SK-N-SH (cell line): Measurements from ENCODE around the gene KCNJ2. TPM values are rescaled to one million over a fixed set of nuclear protein-coding genes. Genes with fewer than 3 reads are reported as not detected.

Source experiments
- CTCF ChIA-PET: fragments of 300-600, 350-600 bp; formaldehyde crosslinking; extraction: SDS; loops from one replicate; lab custom pipeline; 2021; lab: Yijun Ruan, JAX
- POLR2A ChIA-PET: fragments of 350-600 bp; sonication (Branson Sonifier 250); formaldehyde crosslinking; extraction: SDS; loops from one replicate; lab custom pipeline; 2020; ENCODE audit warnings: antibody characterized with exemption, inconsistent platforms; lab: Yijun Ruan, JAX
- DNase-seq: peaks from one replicate; pipeline ENCODE4 v3.0.0; 2012
- H2AFZ ChIP-seq: fragments of 200-600 bp; sonication (generic); 2 replicates; pipeline ENCODE4 v1.8.1; 2016; ENCODE audit warnings: antibody characterized with exemption, mild to moderate bottlenecking, low read depth
- H3F3A ChIP-seq: fragments of 200-600 bp; sonication (generic); replicated peaks from 2 replicates; pipeline ENCODE3; 2016; ENCODE audit warnings: antibody characterized with exemption, mild to moderate bottlenecking; ENCODE audit not compliant: insufficient read depth
- H3K27ac ChIP-seq, 2 experiments: fragments of 200-500 bp in 1 of 2; fragments of 200-600 bp in 1 of 2; sonication (Bioruptor generic) in 1 of 2; sonication (generic), shearing (Covaris generic) in 1 of 2; 2 replicates each; pipeline versions ENCODE4 v1.5.1 to v1.6.1; 2014 to 2016; ENCODE audit warnings: low read depth in 2 of 2, inconsistent platforms in 1 of 2, low read length in 1 of 2, mild to moderate bottlenecking in 1 of 2, mixed read lengths in 1 of 2
- H3K27me3 ChIP-seq: fragments of 200-600 bp; sonication (generic), shearing (Covaris generic); 2 replicates; pipeline ENCODE4 v1.6.1; 2016; ENCODE audit warnings: mixed run types; ENCODE audit not compliant: insufficient read depth
- H3K36me3 ChIP-seq, 2 experiments: fragments of 200-500 bp in 1 of 2; fragments of 200-600 bp in 1 of 2; sonication (Bioruptor generic) in 1 of 2; sonication (generic) in 1 of 2; replicated peaks in 1 of 2; 2 replicates each; pipeline versions ENCODE3 to v1.5.1; 2014 to 2016; ENCODE audit warnings: low read length in 1 of 2, mild to moderate bottlenecking in 1 of 2; ENCODE audit not compliant: insufficient read depth in 2 of 2, control insufficient read depth in 1 of 2
- H3K4me1 ChIP-seq, 2 experiments: fragments of 200-500 bp in 1 of 2; fragments of 200-600 bp in 1 of 2; sonication (Bioruptor generic) in 1 of 2; sonication (generic), shearing (Covaris generic) in 1 of 2; 2 replicates each; pipeline versions ENCODE4 v1.5.1 to v1.6.1; 2014 to 2016; ENCODE audit warnings: low read depth in 1 of 2, low read length in 1 of 2, mixed run types in 1 of 2; ENCODE audit not compliant: insufficient read depth in 2 of 2, control insufficient read depth in 1 of 2
- H3K4me2 ChIP-seq: fragments of 200-600 bp; sonication (generic), shearing (Covaris generic); 2 replicates; pipeline ENCODE4 v1.6.1; 2017; ENCODE audit warnings: mixed run types
- H3K4me3 ChIP-seq, 2 experiments: fragments of 200-500 bp in 1 of 2; fragments of 200-600 bp in 1 of 2; sonication (Bioruptor generic) in 1 of 2; sonication (generic), shearing (Covaris generic) in 1 of 2; 2 replicates each; pipeline versions ENCODE4 v1.5.1 to v1.8.1; 2014 to 2016; ENCODE audit warnings: low read depth in 2 of 2, inconsistent platforms in 1 of 2, low read length in 1 of 2, mild to moderate bottlenecking in 1 of 2, mixed read lengths in 1 of 2, moderate library complexity in 1 of 2
- H3K79me2 ChIP-seq: fragments of 200-600 bp; sonication (generic); 2 replicates; pipeline ENCODE4 v1.8.1; 2017; ENCODE audit warnings: mild to moderate bottlenecking; ENCODE audit not compliant: insufficient read depth
- H3K9ac ChIP-seq: fragments of 200-600 bp; sonication (generic); 2 replicates; pipeline ENCODE4 v1.6.1; 2017; ENCODE audit warnings: mixed run types
- H3K9me2 ChIP-seq: fragments of 200-600 bp; sonication (generic); 2 replicates; pipeline ENCODE4 v1.6.1; 2017; ENCODE audit warnings: mixed run types
- H3K9me3 ChIP-seq: fragments of 200-600 bp; sonication (generic); 2 replicates; pipeline ENCODE4 v1.6.1; 2017; ENCODE audit warnings: mixed run types, mild to moderate bottlenecking, moderate library complexity
- H4K20me1 ChIP-seq: fragments of 200-600 bp; sonication (generic); 2 replicates; pipeline ENCODE4 v1.6.1; 2017; ENCODE audit warnings: mild to moderate bottlenecking, mixed run types; ENCODE audit not compliant: insufficient read depth
- EZH2phosphoT487 ChIP-seq: fragments of 200-600 bp; sonication (generic); IDR thresholded peaks from 2 replicates; pipeline ENCODE4 v1.6.1; 2017; ENCODE audit warnings: low read depth, mixed run types, mild to moderate bottlenecking, antibody characterized with exemption, moderate library complexity, borderline replicate concordance
- FOSL2 ChIP-seq: IDR thresholded peaks from 2 replicates; pipeline ENCODE4 v1.4.0; 2012; ENCODE audit warnings: low read depth, mild to moderate bottlenecking, moderate library complexity, borderline replicate concordance
- FOXJ3 ChIP-seq: sonication (generic); formaldehyde crosslinking; IDR thresholded peaks from 2 replicates; pipeline ENCODE4 v1.5.1; 2020; ENCODE audit warnings: mild to moderate bottlenecking, missing genetic modification reagents
- FOXM1 ChIP-seq: IDR thresholded peaks from 2 replicates; pipeline ENCODE4 v1.4.0; 2012; ENCODE audit warnings: low read depth, mild to moderate bottlenecking
- GABPA ChIP-seq: IDR thresholded peaks from 2 replicates; pipeline ENCODE4 v1.4.0; 2012; ENCODE audit warnings: low read depth, mild to moderate bottlenecking
- JUND ChIP-seq: IDR thresholded peaks from 2 replicates; pipeline ENCODE4 v1.4.0; 2012
- NFIC ChIP-seq: IDR thresholded peaks from 2 replicates; pipeline ENCODE4 v1.4.0; 2012; ENCODE audit warnings: borderline replicate concordance
- NRF1 ChIP-seq: IDR thresholded peaks from 2 replicates; pipeline ENCODE4 v1.6.1; 2012; ENCODE audit warnings: low read depth, mild to moderate bottlenecking, low read length
- POLR2AphosphoS5 ChIP-seq: IDR thresholded peaks from 2 replicates; pipeline ENCODE4 v1.6.1; 2012; ENCODE audit warnings: low read depth, low read length
- RCOR1 ChIP-seq: fragments of 150-350 bp; IDR thresholded peaks from 2 replicates; pipeline ENCODE4 v1.6.1; 2017; ENCODE audit warnings: antibody characterized with exemption, low read length
- RFX5 ChIP-seq: IDR thresholded peaks from 2 replicates; pipeline ENCODE4 v1.6.1; 2012; ENCODE audit warnings: mild to moderate bottlenecking, improper control_type of control experiment, low read length
- SIN3A ChIP-seq: IDR thresholded peaks from 2 replicates; pipeline ENCODE4 v1.6.1; 2012; ENCODE audit warnings: low read depth, mild to moderate bottlenecking, low read length, moderate library complexity, borderline replicate concordance
- SMC3 ChIP-seq: IDR thresholded peaks from 2 replicates; pipeline ENCODE4 v1.6.1; 2012; ENCODE audit warnings: low read depth, low read length, improper control_type of control experiment
- TAF1 ChIP-seq: IDR thresholded peaks from 2 replicates; pipeline ENCODE4 v1.6.1; 2012; ENCODE audit warnings: low read depth, mild to moderate bottlenecking, low read length, moderate library complexity, borderline replicate concordance
- TEAD4 ChIP-seq: IDR thresholded peaks from 2 replicates; pipeline ENCODE4 v1.4.0; 2012; ENCODE audit warnings: mild to moderate bottlenecking, borderline replicate concordance; ENCODE audit not compliant: insufficient read depth
- WGBS: methylation state at CpG from one replicate; pipeline ENCODE4 v1.1.6; 2017; ENCODE audit warnings: low lambda C conversion rate; 5-methylcytosine and 5-hydroxymethylcytosine counted together
- polyA plus RNA-seq, 3 experiments: library from polyadenylated mRNA; depleted of rRNA; stranded (reverse); fragments of >200 nt; gene quantifications; 2 replicates each; pipeline ENCODE4 v1.2.3, GENCODE V29; 2012
- TF ChIP-seq, protein P1 (sequence below): fragments of 150-350 bp; IDR thresholded peaks from 2 replicates; pipeline ENCODE4 v1.6.1; 2017; ENCODE audit warnings: antibody characterized with exemption, low read length, low read depth, borderline replicate concordance
- TF ChIP-seq, protein P2 (sequence below): IDR thresholded peaks from 2 replicates; pipeline ENCODE4 v1.4.0; 2012; ENCODE audit warnings: low read depth, borderline replicate concordance
- TF ChIP-seq, protein P3 (sequence below): IDR thresholded peaks from 2 replicates; pipeline ENCODE4 v1.4.0; 2012; ENCODE audit warnings: low read depth
- TF ChIP-seq, protein P4 (sequence below): fragments of 150-350 bp; IDR thresholded peaks from 2 replicates; pipeline ENCODE4 v1.6.1; 2016; ENCODE audit warnings: mild to moderate bottlenecking, low read depth, low read length
- TF ChIP-seq, protein P5 (sequence below): fragments of 200-600 bp; sonication (generic); IDR thresholded peaks from 2 replicates; pipeline ENCODE4 v1.6.1; 2017; ENCODE audit warnings: antibody characterized with exemption, mild to moderate bottlenecking, moderate library complexity

Gene KCNJ2
- polyA plus RNA-seq, 1 of the 3 experiments (the other 2 are of a cell fraction): 0.21 TPM

DNA sequence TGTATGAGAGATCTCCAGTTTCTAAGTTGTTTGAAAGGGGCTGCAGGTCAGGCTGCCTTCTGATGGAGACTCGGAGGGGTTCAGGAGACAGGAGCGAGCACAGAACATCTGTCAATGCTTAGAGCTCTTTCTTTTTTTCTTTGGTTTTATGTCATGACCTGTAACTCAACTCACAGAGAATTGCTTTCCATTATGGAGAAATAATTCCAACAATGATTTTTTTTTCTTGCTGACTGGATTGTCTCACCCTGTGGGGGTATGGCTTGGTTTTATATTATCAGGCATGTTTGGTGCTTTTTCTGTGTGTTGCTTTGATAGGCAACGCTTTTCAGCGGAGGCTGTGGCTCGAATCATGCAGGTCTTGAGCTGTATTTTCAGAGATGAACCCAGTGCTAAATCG is 10.7 kb upstream of the KCNJ2 start:
- Histone ChIP-seq H3K4me3 (no peak overlapping the region), H3K9ac (no peak overlapping the region), H4K20me1 (no peaks in the 10 kb centered on the region), H3K27me3 (no peaks in the 10 kb centered on the region), H3K79me2 (no peaks in the 10 kb centered on the region), H3K27ac (no peak overlapping the region), H3K9me3 (no peaks in the 10 kb centered on the region), H3F3A (no peaks in the 10 kb centered on the region), H3K36me3 (no peaks in the 10 kb centered on the region), H3K4me2 (no peak overlapping the region), H2AFZ (no peak overlapping the region), H3K4me1 (peaks cover 0 to 14% of the 10 kb centered on the region in 2 experiments; a peak in 2 of 4 replicates), H3K9me2 (no peaks in the 10 kb centered on the region)
- ChIA-PET POLR2A (interaction anchor here (0.6 kb wide), 1 partner anchor 587 kb away, joined by 3 read pairs; no protein-coding TSS in a partner anchor), CTCF (interaction anchor here (0.8 to 5.1 kb wide), 4 partner anchors 9 to 552 kb away, joined by 3 to 32 read pairs (median 10); partner anchors contain the start of gene KCNJ2)
- no peak for DNase-seq
- TF ChIP-seq POLR2AphosphoS5 (no peak), GABPA (no peak), RFX5 (no peak), EZH2phosphoT487 (no peak), SMC3 (no peak), FOXM1 (no peak)
- TF ChIP-seq, protein P1, sequence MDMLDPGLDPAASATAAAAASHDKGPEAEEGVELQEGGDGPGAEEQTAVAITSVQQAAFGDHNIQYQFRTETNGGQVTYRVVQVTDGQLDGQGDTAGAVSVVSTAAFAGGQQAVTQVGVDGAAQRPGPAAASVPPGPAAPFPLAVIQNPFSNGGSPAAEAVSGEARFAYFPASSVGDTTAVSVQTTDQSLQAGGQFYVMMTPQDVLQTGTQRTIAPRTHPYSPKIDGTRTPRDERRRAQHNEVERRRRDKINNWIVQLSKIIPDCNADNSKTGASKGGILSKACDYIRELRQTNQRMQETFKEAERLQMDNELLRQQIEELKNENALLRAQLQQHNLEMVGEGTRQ: no peak
- TF ChIP-seq, protein P2, sequence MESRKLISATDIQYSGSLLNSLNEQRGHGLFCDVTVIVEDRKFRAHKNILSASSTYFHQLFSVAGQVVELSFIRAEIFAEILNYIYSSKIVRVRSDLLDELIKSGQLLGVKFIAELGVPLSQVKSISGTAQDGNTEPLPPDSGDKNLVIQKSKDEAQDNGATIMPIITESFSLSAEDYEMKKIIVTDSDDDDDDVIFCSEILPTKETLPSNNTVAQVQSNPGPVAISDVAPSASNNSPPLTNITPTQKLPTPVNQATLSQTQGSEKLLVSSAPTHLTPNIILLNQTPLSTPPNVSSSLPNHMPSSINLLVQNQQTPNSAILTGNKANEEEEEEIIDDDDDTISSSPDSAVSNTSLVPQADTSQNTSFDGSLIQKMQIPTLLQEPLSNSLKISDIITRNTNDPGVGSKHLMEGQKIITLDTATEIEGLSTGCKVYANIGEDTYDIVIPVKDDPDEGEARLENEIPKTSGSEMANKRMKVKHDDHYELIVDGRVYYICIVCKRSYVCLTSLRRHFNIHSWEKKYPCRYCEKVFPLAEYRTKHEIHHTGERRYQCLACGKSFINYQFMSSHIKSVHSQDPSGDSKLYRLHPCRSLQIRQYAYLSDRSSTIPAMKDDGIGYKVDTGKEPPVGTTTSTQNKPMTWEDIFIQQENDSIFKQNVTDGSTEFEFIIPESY: no peak
- WGBS: 75% methylated on average over 6 of the region's 6 CpGs

DNA sequence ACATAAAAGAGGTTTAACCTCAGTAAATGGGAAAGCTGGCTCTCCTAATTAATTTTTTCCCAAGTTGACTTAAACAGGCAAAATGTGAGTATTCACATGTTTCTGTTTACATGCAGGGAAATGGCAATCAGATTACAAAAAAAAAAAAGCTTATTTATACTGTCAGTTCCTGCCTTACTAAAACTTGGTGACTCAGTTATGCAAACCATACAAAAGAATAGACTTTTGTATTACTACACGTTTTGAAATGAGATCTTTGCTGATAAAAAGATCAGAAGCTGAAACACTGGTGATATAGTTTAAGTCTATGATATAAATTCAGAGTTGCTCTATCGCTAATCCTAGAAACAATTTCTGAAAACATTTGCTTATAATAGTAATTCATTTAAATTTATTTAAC is 9.4 kb upstream of the KCNJ2 start:
- DNase-seq: no peak
- no peak for TF ChIP-seq RCOR1
- 0 out of 2 replicates have a peak, but pooled peaks have one; percentile 37 for TF ChIP-seq JUND
- no peak for TF ChIP-seq FOXM1
- TF ChIP-seq TAF1: no peak
- TF ChIP-seq TEAD4: no peak
- TF ChIP-seq GABPA: no peak
- TF ChIP-seq, protein P3, sequence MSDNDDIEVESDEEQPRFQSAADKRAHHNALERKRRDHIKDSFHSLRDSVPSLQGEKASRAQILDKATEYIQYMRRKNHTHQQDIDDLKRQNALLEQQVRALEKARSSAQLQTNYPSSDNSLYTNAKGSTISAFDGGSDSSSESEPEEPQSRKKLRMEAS: no peak
- no peak for TF ChIP-seq NRF1
- peak; percentile 40; the same call in 1 of the 2 replicates for TF ChIP-seq FOSL2
- TF ChIP-seq, protein P4, sequence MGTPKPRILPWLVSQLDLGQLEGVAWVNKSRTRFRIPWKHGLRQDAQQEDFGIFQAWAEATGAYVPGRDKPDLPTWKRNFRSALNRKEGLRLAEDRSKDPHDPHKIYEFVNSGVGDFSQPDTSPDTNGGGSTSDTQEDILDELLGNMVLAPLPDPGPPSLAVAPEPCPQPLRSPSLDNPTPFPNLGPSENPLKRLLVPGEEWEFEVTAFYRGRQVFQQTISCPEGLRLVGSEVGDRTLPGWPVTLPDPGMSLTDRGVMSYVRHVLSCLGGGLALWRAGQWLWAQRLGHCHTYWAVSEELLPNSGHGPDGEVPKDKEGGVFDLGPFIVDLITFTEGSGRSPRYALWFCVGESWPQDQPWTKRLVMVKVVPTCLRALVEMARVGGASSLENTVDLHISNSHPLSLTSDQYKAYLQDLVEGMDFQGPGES: no peak
- TF ChIP-seq NFIC: no peak
- TF ChIP-seq SIN3A: no peak
- TF ChIP-seq FOXJ3 (CRISPR knock-in tag): no peak
- TF ChIP-seq, protein P5, sequence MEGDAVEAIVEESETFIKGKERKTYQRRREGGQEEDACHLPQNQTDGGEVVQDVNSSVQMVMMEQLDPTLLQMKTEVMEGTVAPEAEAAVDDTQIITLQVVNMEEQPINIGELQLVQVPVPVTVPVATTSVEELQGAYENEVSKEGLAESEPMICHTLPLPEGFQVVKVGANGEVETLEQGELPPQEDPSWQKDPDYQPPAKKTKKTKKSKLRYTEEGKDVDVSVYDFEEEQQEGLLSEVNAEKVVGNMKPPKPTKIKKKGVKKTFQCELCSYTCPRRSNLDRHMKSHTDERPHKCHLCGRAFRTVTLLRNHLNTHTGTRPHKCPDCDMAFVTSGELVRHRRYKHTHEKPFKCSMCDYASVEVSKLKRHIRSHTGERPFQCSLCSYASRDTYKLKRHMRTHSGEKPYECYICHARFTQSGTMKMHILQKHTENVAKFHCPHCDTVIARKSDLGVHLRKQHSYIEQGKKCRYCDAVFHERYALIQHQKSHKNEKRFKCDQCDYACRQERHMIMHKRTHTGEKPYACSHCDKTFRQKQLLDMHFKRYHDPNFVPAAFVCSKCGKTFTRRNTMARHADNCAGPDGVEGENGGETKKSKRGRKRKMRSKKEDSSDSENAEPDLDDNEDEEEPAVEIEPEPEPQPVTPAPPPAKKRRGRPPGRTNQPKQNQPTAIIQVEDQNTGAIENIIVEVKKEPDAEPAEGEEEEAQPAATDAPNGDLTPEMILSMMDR: no peak

More for the DNA sequence above, 9.4 kb upstream of the KCNJ2 start:
- H3K27me3 ChIP-seq: no peaks in the 10 kb centered on the region
- H3K27ac ChIP-seq: no peak overlapping the region
- peak overlapping the region; percentile 3; the same call in 1 of the 2 replicates for H3K4me2 ChIP-seq
- no peak overlapping the region for H3K9ac ChIP-seq
- 36% methylated on average over 2 of the region's 2 CpGs for WGBS
- H3K9me2 ChIP-seq: no peaks in the 10 kb centered on the region
- H3K4me1 ChIP-seq: peaks cover 3 to 14% of the 10 kb centered on the region in 2 experiments; a peak in 3 of 4 replicates
- POLR2A ChIA-PET: no interaction called here
- H3F3A ChIP-seq: no peaks in the 10 kb centered on the region
- no peaks in the 10 kb centered on the region for H4K20me1 ChIP-seq
- H2AFZ ChIP-seq: no peak overlapping the region
- H3K4me3 ChIP-seq: no peak overlapping the region
- H3K36me3 ChIP-seq: no peaks in the 10 kb centered on the region
- CTCF ChIA-PET: interaction anchor here (0.9 to 5.1 kb wide), 4 partner anchors 8 to 551 kb away, joined by 3 to 32 read pairs (median 9); partner anchors contain the start of gene KCNJ2
- no peaks in the 10 kb centered on the region for H3K79me2 ChIP-seq
- H3K9me3 ChIP-seq: no peaks in the 10 kb centered on the region
